ENCODE data around the gene DDO.

DNA sequence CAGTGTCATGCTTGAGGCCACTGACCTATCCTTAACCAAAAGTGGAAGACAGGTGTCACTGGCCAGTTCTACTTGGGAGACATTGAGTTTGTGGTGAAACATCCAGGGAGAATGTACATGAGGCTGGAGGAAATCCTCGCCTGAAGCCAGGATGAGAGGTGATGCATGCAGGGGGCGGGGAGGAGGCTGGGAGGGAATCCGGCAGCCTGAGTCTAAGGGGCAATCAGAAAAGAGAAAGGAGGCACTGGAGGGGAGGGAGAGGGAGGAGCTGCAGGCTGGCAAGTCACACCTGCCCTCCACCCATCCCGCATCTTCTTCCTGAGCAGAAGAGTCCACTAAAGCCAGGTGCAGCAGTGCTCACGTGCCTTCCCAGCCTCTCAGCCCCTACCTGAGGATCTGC is 14.9 kb upstream of the DDO start:
- TF ChIP-seq TCF7L2 (IDR thresholded peaks at IDR 0.05; ENCODE audit: low read depth, low read length) (no peak), POLR2AphosphoS5 (IDR thresholded peaks at IDR 0.05; ENCODE audit: low read depth, low read length) (no peak)
- TF ChIP-seq, protein P1, sequence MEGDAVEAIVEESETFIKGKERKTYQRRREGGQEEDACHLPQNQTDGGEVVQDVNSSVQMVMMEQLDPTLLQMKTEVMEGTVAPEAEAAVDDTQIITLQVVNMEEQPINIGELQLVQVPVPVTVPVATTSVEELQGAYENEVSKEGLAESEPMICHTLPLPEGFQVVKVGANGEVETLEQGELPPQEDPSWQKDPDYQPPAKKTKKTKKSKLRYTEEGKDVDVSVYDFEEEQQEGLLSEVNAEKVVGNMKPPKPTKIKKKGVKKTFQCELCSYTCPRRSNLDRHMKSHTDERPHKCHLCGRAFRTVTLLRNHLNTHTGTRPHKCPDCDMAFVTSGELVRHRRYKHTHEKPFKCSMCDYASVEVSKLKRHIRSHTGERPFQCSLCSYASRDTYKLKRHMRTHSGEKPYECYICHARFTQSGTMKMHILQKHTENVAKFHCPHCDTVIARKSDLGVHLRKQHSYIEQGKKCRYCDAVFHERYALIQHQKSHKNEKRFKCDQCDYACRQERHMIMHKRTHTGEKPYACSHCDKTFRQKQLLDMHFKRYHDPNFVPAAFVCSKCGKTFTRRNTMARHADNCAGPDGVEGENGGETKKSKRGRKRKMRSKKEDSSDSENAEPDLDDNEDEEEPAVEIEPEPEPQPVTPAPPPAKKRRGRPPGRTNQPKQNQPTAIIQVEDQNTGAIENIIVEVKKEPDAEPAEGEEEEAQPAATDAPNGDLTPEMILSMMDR (IDR thresholded peaks at IDR 0.05): no peak

All from Panc1 (cell line).